Liver (tissue), 3 donors: ENCODE data around the gene ARPP21.

Experiments
- EGR1 ChIP-seq, 2 donors: IDR thresholded peaks; 2 replicates each; pipeline ENCODE4 v1.6.1; 2016 to 2018; ENCODE audit warnings: antibody characterized with exemption in 2 of 2, low read depth in 2 of 2
- GABPA ChIP-seq, 2 donors: IDR thresholded peaks in 1 of 2; conservative IDR thresholded peaks in 1 of 2; 2 replicates each; pipeline ENCODE4 v1.6.1; 2016; ENCODE audit warnings: antibody characterized with exemption in 2 of 2, mild to moderate bottlenecking in 1 of 2, moderate library complexity in 1 of 2
- RAD21 ChIP-seq, 2 donors: IDR thresholded peaks; 2 replicates each; pipeline ENCODE4 v1.6.1; 2016; ENCODE audit warnings: antibody characterized with exemption in 2 of 2, mild to moderate bottlenecking in 2 of 2
- TAF1 ChIP-seq: conservative IDR thresholded peaks from 2 replicates; pipeline ENCODE4 v1.6.1; 2016; ENCODE audit warnings: antibody characterized with exemption, mild to moderate bottlenecking
- TF ChIP-seq, protein P1 (sequence below): fragments of 150-350 bp; IDR thresholded peaks from 2 replicates; pipeline ENCODE4 v1.5.1; 2017; ENCODE audit warnings: improper control_type of control experiment, low read depth, low read length; ENCODE audit not compliant: missing input control
- donor health status: healthy.
- donor health status: healthy.

DNA sequence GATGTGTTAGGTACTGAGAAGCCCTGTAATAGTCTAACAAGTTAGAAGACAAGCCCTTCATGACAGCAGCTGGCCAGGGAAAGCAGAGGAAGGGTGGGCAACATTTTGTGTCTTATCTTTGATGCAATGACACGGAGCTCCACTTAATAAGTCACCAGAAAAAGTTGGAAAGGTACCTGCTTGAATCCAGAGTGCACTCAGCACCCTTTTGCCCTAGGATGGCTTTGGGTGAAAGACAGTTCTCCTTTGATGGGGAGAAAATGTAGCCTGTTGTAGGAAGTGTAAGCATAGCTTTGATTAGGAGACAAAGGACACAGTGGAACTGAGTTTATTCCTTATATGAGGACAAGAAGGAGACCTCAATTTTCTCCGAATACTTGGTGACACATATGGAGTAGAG lies 137.0 kb downstream of the ARPP21 start:
- TF ChIP-seq, protein P1, sequence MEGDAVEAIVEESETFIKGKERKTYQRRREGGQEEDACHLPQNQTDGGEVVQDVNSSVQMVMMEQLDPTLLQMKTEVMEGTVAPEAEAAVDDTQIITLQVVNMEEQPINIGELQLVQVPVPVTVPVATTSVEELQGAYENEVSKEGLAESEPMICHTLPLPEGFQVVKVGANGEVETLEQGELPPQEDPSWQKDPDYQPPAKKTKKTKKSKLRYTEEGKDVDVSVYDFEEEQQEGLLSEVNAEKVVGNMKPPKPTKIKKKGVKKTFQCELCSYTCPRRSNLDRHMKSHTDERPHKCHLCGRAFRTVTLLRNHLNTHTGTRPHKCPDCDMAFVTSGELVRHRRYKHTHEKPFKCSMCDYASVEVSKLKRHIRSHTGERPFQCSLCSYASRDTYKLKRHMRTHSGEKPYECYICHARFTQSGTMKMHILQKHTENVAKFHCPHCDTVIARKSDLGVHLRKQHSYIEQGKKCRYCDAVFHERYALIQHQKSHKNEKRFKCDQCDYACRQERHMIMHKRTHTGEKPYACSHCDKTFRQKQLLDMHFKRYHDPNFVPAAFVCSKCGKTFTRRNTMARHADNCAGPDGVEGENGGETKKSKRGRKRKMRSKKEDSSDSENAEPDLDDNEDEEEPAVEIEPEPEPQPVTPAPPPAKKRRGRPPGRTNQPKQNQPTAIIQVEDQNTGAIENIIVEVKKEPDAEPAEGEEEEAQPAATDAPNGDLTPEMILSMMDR = no peak
- no peak for TF ChIP-seq GABPA (IDR thresholded peaks at IDR 0.05 in 1 of 2, conservative IDR thresholded peaks at IDR 0.05 in 1 of 2)
- TF ChIP-seq EGR1 (IDR thresholded peaks at IDR 0.05; ENCODE audit: low read depth in 2 of 2) = no peak
- TF ChIP-seq TAF1 = no peak
- TF ChIP-seq RAD21 (IDR thresholded peaks at IDR 0.05) = no peak
